HG03095 (cell line): ENCODE results near the gene MROH7.

ENCODE experiments used
- ATAC-seq: cut with Tn5 transposase; IDR thresholded peaks from one replicate; pipeline ENCODE4 v1.9.1; 2021; ENCODE audit warnings: moderate library complexity; ENCODE audit not compliant: unreplicated experiment

The MROH7 gene

GRCh38 chr1:54723985-54724384 is 82.4 kb downstream of the MROH7 start:
- ATAC-seq, result no peak

DNA sequence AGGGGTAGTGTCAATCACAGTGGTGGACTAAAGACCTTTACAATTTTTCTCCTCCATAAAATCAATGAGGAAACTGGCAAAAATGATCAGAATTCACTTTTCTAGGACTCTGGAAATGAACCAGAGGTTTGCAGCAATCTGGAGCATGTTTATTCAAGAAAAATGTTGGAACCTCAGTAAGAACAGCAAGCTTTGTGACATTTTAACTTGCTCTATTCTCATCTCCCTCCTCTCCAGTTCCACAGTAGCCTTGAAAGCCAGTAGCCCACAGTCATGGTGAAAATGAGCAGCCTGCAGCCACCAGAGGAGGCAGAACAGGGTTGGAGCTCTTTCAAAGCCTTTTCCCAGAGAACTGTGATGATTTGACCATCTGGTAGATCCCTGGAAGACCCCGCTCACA is 83.2 kb downstream of the MROH7 start:
- no peak for ATAC-seq

DNA sequence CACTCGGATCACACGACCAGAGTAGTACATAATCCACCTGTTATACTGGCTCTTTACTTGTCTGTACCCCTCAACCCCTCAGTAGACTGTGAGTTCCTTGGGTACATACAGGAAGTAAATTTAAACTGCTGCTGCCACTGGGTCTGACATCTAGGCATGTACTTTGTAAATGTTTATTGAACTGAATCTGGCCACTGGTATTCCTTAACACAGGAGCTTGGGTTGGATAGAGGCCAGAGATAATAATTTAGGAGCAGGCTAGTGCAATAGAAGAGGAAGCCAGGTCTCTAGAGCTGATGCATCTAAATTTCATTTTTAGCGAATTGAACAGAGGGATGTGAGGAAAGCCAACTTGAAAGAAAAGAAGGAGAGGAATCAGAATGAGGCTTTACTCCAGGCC is 86.4 kb downstream of the MROH7 start:
- ATAC-seq, result no peak

DNA sequence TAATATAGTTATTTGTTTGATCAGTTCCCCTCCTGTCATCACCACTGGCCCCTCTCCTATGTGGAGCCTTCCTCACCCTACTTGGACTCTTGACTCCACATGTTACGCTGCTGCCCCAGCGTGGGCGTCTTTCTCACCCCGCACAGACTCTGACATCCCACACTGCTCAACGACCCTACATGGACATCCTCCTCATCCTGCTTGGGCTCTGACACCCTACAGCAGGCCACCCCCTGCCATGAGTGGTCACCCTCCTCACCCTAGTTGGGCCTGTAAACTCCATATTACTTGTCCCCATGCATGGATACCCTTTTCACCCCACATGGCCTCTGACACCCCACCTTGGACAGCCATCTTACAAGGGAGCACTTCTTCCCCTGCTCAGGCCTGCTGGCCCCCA is 95.1 kb downstream of the MROH7 start:
- no peak for ATAC-seq

GRCh38 chr1:54738244-54738643 is 96.7 kb downstream of the MROH7 start:
- ATAC-seq, result no peak

GRCh38 chr1:54741531-54741930 is 99.9 kb downstream of the MROH7 start:
- ATAC-seq, result no peak

DNA sequence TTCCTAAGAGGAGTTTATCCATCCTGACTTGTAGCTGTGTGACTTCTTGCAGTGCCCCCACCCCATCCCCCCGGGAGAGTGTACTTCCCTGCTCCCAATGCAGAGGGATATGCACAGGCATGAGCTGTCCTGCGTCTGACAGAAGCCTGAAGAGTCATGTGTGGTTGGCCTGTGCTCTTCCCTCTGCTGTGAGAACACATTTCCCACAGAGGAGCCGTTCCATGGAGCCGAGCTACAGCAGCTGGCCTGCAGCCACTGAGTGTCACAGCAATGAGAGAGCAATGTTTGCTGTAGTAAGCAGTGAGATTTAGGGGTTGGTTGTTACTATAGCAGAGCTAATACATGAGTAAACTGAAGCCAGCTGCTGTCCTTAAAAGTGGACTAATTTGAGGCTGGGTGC is 100.7 kb downstream of the MROH7 start:
- ATAC-seq, result no peak

DNA sequence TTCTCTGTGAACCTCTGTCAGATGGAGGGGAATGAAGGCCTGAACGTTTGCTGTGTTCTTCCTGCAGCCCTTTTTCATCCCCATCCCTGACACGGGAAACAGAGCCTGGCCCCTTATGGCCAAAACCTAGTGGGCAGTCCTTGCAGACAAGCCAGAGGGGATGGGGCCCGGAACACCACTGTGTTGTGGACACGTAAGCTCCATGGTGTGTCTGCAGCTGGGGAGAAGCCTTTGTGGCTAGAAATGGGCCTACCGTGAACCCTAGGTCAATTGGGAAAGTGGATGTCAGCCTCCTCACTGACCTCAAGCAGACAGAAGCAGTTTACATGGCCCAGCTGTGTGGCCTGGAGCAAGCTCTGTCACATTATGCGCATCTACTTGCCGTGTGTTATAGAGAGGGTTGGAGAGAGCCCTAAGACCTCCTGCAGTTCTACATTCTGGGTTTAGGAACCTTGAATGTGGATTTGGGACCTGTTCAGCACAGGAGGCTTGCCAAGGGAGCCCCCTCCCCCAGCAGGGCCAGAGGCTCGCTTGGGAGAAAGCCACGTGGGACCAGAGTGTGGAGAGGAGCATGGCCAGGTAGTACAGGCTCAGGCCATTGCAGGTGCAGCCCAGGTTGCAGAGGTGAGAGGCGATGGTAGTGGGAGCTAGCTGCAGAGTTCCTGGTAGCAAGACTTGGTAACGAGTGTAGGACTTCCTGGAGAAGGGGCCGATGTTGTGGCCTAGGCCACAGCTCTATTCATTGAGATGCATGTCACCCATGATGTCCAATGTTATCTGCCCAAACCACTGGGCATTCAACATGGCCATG is 102.0 kb downstream of the MROH7 start:
- no peak for ATAC-seq

DNA sequence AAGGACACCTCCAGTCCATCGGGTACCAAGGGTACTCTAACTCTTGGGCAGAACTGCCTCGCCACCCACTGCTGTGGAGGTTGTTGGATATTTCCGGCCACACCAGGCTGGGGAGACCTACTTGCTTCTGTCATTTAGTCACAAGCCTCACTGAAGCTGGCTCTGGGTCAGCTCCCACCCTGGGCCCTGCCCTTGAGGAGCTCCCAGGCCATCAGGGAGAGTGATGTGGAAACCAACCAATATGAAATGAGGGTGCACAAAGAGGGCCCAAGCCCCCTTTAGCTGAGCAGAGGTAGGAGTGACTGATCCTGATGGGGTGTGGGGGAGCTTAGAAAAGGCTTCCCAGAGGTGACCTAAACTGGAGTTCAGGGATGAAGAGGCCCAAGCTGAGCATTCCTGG is 103.1 kb downstream of the MROH7 start:
- no peak for ATAC-seq

- no peak for ATAC-seq
Observed at GRCh38 chr1:54745274-54745673, 103.7 kb downstream of the MROH7 start.

DNA sequence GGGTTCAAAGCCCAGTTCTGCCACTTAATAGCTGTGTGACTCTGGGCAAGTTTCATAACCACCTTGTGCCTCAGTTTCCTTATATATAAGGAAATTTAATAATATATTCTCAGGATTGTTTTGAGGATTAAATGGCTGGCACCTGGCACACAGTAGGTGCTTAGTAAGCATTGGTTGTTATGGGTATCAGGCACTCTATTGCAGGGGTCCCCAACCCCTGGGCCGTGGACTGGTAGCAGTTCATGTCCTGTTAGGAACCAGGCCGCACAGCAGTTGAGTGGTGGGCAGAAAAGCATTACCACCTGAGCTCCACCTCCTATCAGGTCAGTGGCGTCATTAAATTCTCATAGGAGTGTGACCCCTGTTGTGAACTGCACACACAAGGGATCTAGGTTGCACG is 104.3 kb downstream of the MROH7 start:
- no peak for ATAC-seq

DNA sequence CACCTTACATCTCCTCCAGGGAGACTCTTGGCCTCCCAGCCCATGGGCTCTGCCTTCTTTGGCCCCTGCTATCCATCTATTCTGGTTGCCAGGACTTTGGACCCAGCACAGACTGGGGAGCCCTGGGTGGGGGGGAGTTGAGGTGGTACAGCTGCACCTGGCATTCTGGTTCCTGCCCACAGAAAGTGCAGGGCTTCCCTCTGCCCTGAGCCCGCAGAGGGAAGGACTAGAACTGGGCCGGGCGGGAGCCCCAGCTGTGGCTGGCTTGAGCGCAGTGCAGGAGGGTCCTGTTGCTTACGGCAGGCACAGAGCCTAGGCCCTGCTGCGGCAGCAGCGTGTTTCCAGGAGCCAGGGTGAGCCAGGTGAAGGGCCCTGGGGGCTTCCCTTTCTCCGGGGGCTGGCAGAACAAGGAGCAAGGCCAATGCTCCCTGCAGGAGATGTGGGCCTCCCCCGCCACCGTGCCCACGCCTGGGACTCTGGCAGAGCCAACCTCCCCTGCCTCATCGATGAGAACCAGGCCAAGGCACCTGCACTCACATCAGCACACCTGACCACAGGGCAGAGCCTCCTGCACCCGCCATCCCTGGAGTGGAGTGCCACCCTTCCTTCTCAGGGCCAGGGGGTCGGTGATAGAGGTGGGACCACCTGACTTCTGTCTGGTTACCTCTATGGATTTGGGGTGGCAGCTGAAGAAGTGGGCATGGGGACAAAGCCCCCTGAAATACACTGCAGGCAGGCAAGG is 106.7 kb downstream of the MROH7 start:
- ATAC-seq, result no peak

GRCh38 chr1:54750596-54750995 is 109.0 kb downstream of the MROH7 start:
- no peak for ATAC-seq

- no peak for ATAC-seq
Observed at GRCh38 chr1:54751426-54751825, 109.8 kb downstream of the MROH7 start.

DNA sequence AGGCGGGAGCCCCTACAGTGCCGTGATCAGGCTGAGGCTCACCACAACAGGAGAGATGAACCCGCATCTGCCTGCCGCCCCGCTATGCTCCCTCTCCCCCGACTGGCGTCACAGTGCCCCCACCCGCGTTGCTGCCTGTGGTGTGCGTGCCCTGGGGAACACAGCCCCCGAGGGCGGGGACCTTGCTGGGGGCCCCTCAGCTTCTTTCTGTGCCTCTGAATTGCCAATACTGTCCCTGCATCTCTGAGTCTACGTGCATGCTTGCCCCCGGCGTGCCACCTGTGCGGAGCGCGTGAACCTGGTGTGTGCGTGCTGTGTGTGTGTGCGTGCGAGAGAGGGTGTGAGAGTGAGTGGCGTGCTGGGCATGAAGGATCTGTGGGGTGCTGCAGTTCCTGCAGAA is 112.5 kb downstream of the MROH7 start:
- ATAC-seq, result no peak

DNA sequence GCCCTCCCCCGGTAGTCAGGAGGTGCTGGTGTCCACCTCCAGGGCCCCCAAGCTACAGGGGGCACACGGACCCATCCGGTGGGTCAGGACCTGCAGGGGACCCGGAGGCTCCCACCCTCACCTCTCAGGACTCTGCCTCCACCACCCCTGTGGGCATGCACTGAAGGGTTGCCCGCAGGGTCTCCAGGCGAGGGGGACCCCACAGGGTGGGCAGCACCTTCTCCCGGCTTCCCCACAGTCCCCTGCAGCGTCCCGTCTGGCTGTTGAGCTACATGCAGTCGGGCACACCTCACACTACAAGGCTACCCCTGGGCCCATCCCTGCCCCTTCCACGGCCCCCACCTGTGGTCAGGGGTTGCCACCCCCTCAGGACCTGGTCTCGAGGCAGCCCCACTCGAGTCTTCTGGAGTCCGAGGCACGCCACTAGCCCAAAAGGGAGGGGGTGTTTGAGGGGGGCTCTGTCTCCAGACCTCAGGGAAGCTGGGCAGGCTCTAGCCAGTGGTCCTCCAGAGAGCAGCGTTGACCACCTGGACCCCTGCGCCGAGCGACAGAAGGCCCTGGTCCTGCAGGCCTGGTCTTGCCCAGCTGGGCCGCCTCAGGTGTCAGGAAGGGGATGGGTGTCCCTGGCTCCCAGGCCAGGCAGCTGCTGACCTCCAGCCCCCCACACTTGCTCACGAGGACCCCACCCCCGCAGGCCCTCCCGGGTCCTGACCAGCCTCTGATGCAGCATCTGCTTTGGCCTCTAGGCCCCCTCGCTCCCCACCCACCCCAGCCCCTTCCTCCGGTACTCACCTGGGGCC is 113.1 kb downstream of the MROH7 start:
- no peak for ATAC-seq

DNA sequence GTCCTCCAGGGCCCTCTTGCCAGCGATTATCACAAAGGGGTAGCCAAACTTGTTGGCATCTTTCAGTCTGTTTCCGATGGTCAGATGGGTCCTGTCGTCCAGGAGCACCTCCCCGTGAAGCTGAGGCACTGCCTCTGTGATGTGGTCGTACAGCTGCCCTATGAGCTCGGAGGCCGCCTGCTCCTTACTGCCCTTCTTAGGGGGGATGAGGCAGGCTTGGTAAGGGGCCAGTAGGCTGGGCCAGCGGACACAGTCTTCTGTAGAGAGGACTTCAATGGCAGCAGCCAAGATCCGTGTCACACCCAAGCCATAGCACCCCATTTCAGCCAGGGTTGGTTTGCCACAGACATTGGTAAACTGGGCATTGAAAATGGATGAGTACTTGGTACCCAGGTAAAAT is 116.2 kb downstream of the MROH7 start:
- ATAC-seq, result no peak

DNA sequence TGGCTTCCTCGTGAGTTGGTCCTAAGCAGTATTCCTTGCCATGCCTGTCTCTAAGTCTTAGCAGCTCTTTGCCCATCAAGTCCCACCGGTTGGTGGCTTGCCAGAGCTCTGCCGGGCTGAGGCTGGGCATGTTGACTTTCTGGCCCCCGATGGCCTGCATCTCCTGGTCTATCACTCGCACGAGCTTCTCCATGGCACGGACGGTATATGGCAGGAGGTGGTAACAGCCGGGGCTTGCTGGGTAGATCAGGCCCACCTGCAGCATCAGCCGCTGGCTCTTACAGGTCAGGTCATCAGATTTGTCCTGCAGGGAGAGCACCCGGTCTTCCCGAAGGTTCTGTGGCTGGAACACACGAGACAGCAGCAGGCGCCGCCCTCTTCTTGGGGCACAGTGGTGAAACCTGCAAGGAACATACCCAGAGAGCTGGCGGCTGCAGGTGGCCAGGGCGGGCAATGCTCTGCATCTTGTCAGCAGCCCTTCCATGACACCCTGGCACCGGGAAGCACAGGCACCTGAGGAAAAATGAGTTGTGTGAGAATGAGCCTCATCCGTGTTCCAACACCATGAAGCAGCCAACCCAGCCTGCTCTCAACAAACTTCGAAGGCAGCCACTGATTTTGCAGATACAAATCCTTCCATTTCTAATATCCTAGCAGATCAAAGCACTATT is 117.2 kb downstream of the MROH7 start:
- ATAC-seq, result no peak
